ENCODE data around the gene MPIG6B. TPM values are rescaled to one million over a fixed set of nuclear protein-coding genes. Genes with fewer than 3 reads are reported as not detected.

Gene MPIG6B
- polyA plus RNA-seq, 3 donors, result 0.09 to 0.75 (median 0.68) TPM

DNA sequence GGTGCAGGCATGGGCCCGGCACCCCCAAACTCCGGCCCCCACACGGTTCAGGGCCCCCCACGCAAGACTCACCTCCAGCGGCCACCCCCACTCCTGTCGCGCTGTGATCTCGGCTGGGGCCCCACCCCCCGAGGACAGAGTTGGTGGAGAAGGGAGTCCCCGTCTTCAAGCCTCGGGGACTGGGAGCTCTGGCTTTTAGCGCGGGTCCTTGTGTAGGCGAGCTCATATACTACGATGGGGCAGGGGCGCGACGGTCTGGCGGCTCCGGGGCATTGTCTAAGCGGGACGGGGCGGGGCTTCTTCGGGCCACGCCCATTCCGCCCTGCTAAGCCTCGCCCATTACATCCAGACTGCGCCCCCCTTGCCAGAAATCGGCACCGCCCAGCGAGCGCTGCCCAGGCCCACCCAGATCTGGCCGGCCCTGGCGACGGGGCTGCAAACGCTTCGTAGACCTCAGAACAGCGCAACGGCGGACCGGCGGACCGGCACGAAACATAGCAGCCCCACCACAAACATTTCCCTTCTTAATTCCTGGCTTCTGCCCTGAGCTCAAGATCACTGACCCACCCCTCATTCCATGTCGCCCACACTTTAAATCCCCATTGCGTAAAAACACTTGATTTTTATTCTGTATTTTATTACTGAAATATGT is 6.9 kb downstream of the MPIG6B start:
- H3K27me3 ChIP-seq (ENCODE audit: control insufficient read depth in 2 of 2, insufficient read depth in 2 of 2, low read length in 2 of 2), result no peaks in the 10 kb centered on the region
- H3K36me3 Mint-ChIP-seq, result peaks cover 58 to 63% of the 10 kb centered on the region in 2 donors
- H3K9ac ChIP-seq (ENCODE audit: insufficient read depth, low read length, poor library complexity, severe bottlenecking), result peak overlapping the region; percentile 64
- peak overlapping the region; percentile 96 for H3K4me3 Mint-ChIP-seq
- peak overlapping the region; percentile 92 for H3K4me2 ChIP-seq (replicated peaks; ENCODE audit: extremely low read depth, low read length, poor library complexity, severe bottlenecking)
- peaks cover 78 to 91% of the 10 kb centered on the region in 2 donors for H3K4me1 ChIP-seq (ENCODE audit: control insufficient read depth in 1 of 2, insufficient read depth in 2 of 2, low read length in 2 of 2)
- peak overlapping the region; percentile 96 to 99 (median 98) for H3K27ac Mint-ChIP-seq
- H4K20me1 ChIP-seq (ENCODE audit: insufficient read depth, low read length), result peaks cover 48% of the 10 kb centered on the region
- peak; percentile 55 to 70 (median 65) for DNase-seq
- no peak overlapping the region for H2AFZ ChIP-seq (ENCODE audit: insufficient read depth, low read depth, low read length, poor library complexity, severe bottlenecking)
- peak overlapping the region; percentile 94 to 96 for H3K27ac ChIP-seq (ENCODE audit: low read depth in 1 of 2, low read length in 2 of 2)
- no peaks in the 10 kb centered on the region for H3K9me3 ChIP-seq (replicated peaks in 1 of 2; ENCODE audit: control insufficient read depth in 1 of 2, insufficient read depth in 1 of 2, low read length in 2 of 2)
- no peak for TF ChIP-seq CTCF (IDR thresholded peaks at IDR 0.05)
- peaks cover 65% of the 10 kb centered on the region for H3K79me2 ChIP-seq (ENCODE audit: insufficient read depth, low read length)
- peaks cover 72% of the 10 kb centered on the region for H3K4me1 Mint-ChIP-seq
- intact Hi-C loops (cut with micrococcal nuclease), result loop anchor here (2.0 to 10.0 kb wide), 6 partner anchors 37 to 185 kb away; partner anchors contain the start of genes ATP6V1G2 (in 1 of the 2), DDX39B (in 1 of the 2), NFKBIL1 (in 1 of the 2) and VARS1 (in 1 of the 2)
- H3K4me3 ChIP-seq (replicated peaks in 1 of 3; ENCODE audit: low read depth in 2 of 3, low read length in 3 of 3), result peak overlapping the region; percentile 68 to 87 (median 81)
- H3K27me3 Mint-ChIP-seq (ENCODE audit: low read depth in 3 of 3), result peaks cover 0 to 4% (median 2%) of the 10 kb centered on the region in 3 donors
- peaks cover 39 to 40% of the 10 kb centered on the region in 2 donors for H3K36me3 ChIP-seq (replicated peaks in 1 of 2; ENCODE audit: control insufficient read depth in 1 of 2, insufficient read depth in 2 of 2, low read length in 2 of 2)
- under 1% methylated on average over 37 of the region's 46 CpGs for WGBS (ENCODE audit: insufficient coverage)
- H3K9me3 Mint-ChIP-seq, result peaks cover 0 to 4% (median 0%) of the 10 kb centered on the region in 7 donors

DNA sequence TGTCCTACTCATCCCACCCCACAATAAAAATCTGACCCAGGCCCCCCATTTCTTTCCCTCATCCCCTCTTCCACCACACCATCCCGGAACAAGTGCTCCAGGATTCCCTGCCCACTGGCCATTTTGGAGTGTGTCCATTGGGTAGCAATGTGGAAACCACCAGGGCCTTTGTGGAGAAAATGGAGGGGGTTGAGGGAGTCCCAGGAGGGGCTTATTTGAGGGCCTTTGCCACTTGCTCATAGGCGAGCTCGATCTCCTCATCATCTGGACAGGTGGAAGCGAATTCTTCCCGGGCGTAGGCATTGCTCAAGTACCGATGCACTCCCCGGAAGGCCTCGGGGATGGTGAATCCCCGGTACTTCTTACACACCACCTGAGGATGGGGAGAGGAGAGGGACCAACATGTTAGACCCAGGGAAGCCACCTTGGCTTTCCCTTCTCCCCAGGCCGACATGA is 7.5 kb downstream of the MPIG6B start:
- no peaks in the 10 kb centered on the region for H3K27me3 ChIP-seq (ENCODE audit: control insufficient read depth in 2 of 2, insufficient read depth in 2 of 2, low read length in 2 of 2)
- peak overlapping the region; percentile 92 for H3K4me2 ChIP-seq (replicated peaks; ENCODE audit: extremely low read depth, low read length, poor library complexity, severe bottlenecking)
- H3K4me3 ChIP-seq (replicated peaks in 1 of 3; ENCODE audit: low read depth in 2 of 3, low read length in 3 of 3), result peak overlapping the region in 1 of 3 experiments; percentile 87
- Mint-ChIP-seq H3K27me3 (ENCODE audit: low read depth in 3 of 3) (peaks cover 0 to 4% (median 0%) of the 10 kb centered on the region in 3 donors), H3K36me3 (peaks cover 55 to 61% of the 10 kb centered on the region in 2 donors), H3K4me3 (peak overlapping the region; percentile 96), H3K4me1 (peaks cover 68% of the 10 kb centered on the region), H3K27ac (peak overlapping the region; percentile 96 to 99 (median 98)), H3K9me3 (peaks cover 0 to 3% (median 0%) of the 10 kb centered on the region in 7 donors)
- TF ChIP-seq CTCF (IDR thresholded peaks at IDR 0.05), result no peak
- peak overlapping the region; percentile 94 to 96 for H3K27ac ChIP-seq (ENCODE audit: low read depth in 1 of 2, low read length in 2 of 2)
- peaks cover 75 to 87% of the 10 kb centered on the region in 2 donors for H3K4me1 ChIP-seq (ENCODE audit: control insufficient read depth in 1 of 2, insufficient read depth in 2 of 2, low read length in 2 of 2)
- H2AFZ ChIP-seq (ENCODE audit: insufficient read depth, low read depth, low read length, poor library complexity, severe bottlenecking), result no peak overlapping the region
- 90% methylated on average over 2 of the region's 11 CpGs for WGBS (ENCODE audit: insufficient coverage)
- peaks cover 39 to 40% of the 10 kb centered on the region in 2 donors for H3K36me3 ChIP-seq (replicated peaks in 1 of 2; ENCODE audit: control insufficient read depth in 1 of 2, insufficient read depth in 2 of 2, low read length in 2 of 2)
- intact Hi-C loops (cut with micrococcal nuclease), result loop anchor here (2.0 to 10.0 kb wide), 4 partner anchors 37 to 186 kb away; partner anchors contain the start of genes ATP6V1G2 (in 1 of the 2), DDX39B (in 1 of the 2), NFKBIL1 (in 1 of the 2) and VARS1 (in 1 of the 2)
- H3K9me3 ChIP-seq (replicated peaks in 1 of 2; ENCODE audit: control insufficient read depth in 1 of 2, insufficient read depth in 1 of 2, low read length in 2 of 2), result no peaks in the 10 kb centered on the region
- peaks cover 48% of the 10 kb centered on the region for H4K20me1 ChIP-seq (ENCODE audit: insufficient read depth, low read length)
- no peak overlapping the region for H3K9ac ChIP-seq (ENCODE audit: insufficient read depth, low read length, poor library complexity, severe bottlenecking)
- peaks cover 71% of the 10 kb centered on the region for H3K79me2 ChIP-seq (ENCODE audit: insufficient read depth, low read length)
- no peak for DNase-seq
